Mesothelial cell of epicardium (in vitro differentiated cells): Measurements from ENCODE around the gene DYRK1A. TPM values are rescaled to one million over a fixed set of nuclear protein-coding genes. Genes with fewer than 3 reads are reported as not detected.

Source experiments
- DNase-seq, 2 experiments: peaks; one replicate each; pipeline ENCODE4 v3.0.0; 2021; ENCODE audit warnings: low spot score in 2 of 2; ENCODE audit not compliant: unreplicated experiment in 2 of 2
- H3K27ac Mint-ChIP-seq: 2 replicates; pipeline ENCODE4 v1.8.0; 2021; ENCODE audit warnings: mixed read lengths
- H3K27me3 Mint-ChIP-seq: 2 replicates; pipeline ENCODE4 v1.8.0; 2021; ENCODE audit warnings: low read depth, mixed read lengths
- H3K36me3 Mint-ChIP-seq: 2 replicates; pipeline ENCODE4 v1.8.0; 2021; ENCODE audit warnings: mixed read lengths
- H3K4me1 Mint-ChIP-seq: 2 replicates; pipeline ENCODE4 v1.8.0; 2021; ENCODE audit warnings: mixed read lengths
- H3K4me3 Mint-ChIP-seq: 2 replicates; pipeline ENCODE4 v1.8.0; 2021; ENCODE audit warnings: mild to moderate bottlenecking, moderate library complexity, mixed read lengths
- H3K9me3 Mint-ChIP-seq: 2 replicates; pipeline ENCODE4 v1.8.0; 2021; ENCODE audit warnings: mixed read lengths
- total RNA-seq: library from RNA; stranded (reverse); gene quantifications from 3 replicates; pipeline ENCODE4 v1.2.1, GENCODE V29; 2021
- TF ChIP-seq, protein P1 (sequence below): fragments of 200-600 bp; sonication (generic); IDR thresholded peaks from one replicate; pipeline ENCODE4 v1.5.0; 2021; ENCODE audit warnings: antibody characterized with exemption; ENCODE audit not compliant: unreplicated experiment

DYRK1A gene
- total RNA-seq, 1 donor from 2014 or later = 79.7 TPM

GRCh38 chr21:37335053-37335452 lies 31.5 kb upstream of the DYRK1A start:
- TF ChIP-seq, protein P1, sequence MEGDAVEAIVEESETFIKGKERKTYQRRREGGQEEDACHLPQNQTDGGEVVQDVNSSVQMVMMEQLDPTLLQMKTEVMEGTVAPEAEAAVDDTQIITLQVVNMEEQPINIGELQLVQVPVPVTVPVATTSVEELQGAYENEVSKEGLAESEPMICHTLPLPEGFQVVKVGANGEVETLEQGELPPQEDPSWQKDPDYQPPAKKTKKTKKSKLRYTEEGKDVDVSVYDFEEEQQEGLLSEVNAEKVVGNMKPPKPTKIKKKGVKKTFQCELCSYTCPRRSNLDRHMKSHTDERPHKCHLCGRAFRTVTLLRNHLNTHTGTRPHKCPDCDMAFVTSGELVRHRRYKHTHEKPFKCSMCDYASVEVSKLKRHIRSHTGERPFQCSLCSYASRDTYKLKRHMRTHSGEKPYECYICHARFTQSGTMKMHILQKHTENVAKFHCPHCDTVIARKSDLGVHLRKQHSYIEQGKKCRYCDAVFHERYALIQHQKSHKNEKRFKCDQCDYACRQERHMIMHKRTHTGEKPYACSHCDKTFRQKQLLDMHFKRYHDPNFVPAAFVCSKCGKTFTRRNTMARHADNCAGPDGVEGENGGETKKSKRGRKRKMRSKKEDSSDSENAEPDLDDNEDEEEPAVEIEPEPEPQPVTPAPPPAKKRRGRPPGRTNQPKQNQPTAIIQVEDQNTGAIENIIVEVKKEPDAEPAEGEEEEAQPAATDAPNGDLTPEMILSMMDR = no peak
- no peak overlapping the region for H3K4me3 Mint-ChIP-seq
- H3K4me1 Mint-ChIP-seq = peaks cover 20% of the 10 kb centered on the region

DNA sequence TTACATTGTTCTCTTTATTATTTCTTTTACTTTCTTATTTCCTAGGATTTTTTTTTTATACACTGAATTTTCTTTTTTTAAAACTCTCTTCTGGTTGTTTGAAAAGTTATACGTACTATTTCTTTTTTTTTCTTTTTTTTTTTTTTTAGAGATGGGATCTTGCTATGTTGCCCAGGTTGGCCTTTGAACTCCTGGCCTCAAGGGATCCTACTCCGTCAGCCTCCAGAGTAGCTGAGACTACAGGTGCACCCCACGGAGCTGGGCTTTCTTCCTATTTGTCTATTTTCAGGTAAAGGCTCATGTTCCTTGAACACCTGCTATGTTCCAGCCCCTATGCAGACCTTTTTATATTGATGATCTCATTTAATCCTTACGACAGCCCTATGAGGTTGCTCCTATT lies 29.4 kb upstream of the DYRK1A start:
- Mint-ChIP-seq H3K27ac (no peak overlapping the region), H3K4me3 (no peak overlapping the region), H3K4me1 (peaks cover 38% of the 10 kb centered on the region), H3K9me3 (peaks cover 2% of the 10 kb centered on the region), H3K27me3 (peaks cover 1% of the 10 kb centered on the region), H3K36me3 (no peaks in the 10 kb centered on the region)
- TF ChIP-seq, protein P1 = no peak
- DNase-seq = no peak

More at GRCh38 chr21:37335053-37335452, 31.5 kb upstream of the DYRK1A start:
- no peak overlapping the region for H3K27ac Mint-ChIP-seq
- no peak for DNase-seq
- no peaks in the 10 kb centered on the region for H3K36me3 Mint-ChIP-seq
- H3K27me3 Mint-ChIP-seq = no peaks in the 10 kb centered on the region
- no peaks in the 10 kb centered on the region for H3K9me3 Mint-ChIP-seq

GRCh38 chr21:37337831-37338230 lies 28.7 kb upstream of the DYRK1A start:
- peaks cover 38% of the 10 kb centered on the region for H3K4me1 Mint-ChIP-seq
- H3K9me3 Mint-ChIP-seq = peaks cover 3% of the 10 kb centered on the region
- H3K27me3 Mint-ChIP-seq = peaks cover 2% of the 10 kb centered on the region
- H3K36me3 Mint-ChIP-seq = no peaks in the 10 kb centered on the region
- no peak overlapping the region for H3K27ac Mint-ChIP-seq
- DNase-seq = no peak
- no peak overlapping the region for H3K4me3 Mint-ChIP-seq
- TF ChIP-seq, protein P1 = no peak

DNA sequence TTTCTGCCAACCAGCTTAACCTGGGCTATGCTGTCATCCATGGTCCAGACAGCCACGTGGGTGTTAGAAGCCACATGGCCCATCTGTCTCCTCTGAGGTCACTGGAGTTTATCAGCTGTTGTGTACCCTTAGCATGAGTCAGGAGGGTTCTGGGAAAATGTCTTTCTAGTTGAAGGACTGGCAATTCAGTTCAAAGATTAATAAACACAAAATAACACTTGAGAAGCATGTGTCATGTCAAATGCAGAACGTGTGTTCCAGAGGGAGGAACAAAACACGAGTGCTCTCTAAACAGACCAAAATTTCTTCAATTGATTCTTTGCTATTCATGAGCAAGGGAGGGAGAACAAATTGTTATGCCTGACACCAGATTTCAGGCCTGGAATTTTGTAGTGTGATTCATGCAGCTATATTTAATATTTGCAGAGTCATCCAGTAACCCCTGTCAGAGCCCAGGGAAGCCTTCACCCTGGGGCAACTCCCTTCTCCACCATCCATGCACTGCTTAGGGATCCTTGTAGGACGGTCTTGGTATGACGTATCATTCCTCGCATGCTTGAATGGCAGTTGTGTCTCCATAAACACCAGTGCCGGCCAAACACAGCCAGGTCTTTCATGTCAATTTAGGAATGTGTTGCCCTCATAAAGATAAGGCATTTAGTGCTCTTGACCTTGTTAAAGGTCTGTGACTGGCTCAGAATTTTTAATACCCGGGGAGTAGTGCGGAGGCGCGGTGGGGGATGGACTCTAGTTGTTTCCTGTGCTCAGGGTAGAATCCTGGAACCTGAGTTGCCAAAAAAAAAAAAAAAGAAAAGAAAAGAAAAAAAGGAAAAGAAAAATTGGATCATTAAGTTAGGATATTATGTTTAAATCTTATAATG lies 27.7 kb upstream of the DYRK1A start:
- TF ChIP-seq, protein P1 = no peak
- Mint-ChIP-seq H3K27ac (peak overlapping the region; percentile 90), H3K4me1 (peaks cover 38% of the 10 kb centered on the region), H3K4me3 (peak overlapping the region; percentile 27), H3K27me3 (peaks cover 3% of the 10 kb centered on the region), H3K36me3 (no peaks in the 10 kb centered on the region), H3K9me3 (peaks cover 3% of the 10 kb centered on the region)
- DNase-seq = peak; percentile 25 to 39

DNA sequence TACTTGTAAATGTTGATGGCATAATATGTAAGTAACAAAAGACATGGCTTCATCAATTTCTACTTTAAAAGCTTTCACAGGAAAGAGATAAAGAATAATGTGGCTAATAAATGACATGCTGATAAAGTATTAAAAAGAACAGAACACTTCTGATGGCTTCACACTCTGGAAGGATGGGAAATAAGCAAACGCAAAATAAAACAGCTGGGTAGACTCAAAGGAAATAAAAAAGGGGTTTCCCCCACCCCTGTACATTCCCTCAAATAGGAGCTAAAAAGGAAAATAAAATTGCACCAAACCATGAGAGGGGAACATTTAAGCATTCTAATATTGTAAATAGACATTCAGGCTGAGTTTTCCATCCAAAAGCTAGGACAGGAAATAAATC lies 27.0 kb upstream of the DYRK1A start:
- Mint-ChIP-seq H3K27me3 (peaks cover 9% of the 10 kb centered on the region), H3K36me3 (no peaks in the 10 kb centered on the region), H3K4me3 (peak overlapping the region; percentile 2), H3K4me1 (peaks cover 38% of the 10 kb centered on the region), H3K27ac (peak overlapping the region; percentile 90), H3K9me3 (peaks cover 3% of the 10 kb centered on the region)
- TF ChIP-seq, protein P1 = no peak
- DNase-seq = no peak
